ENCODE results near the gene CREB5. TPM values are rescaled to one million over a fixed set of nuclear protein-coding genes. Genes with fewer than 3 reads are reported as not detected.
A peak's percentile ranks its signal among the peaks of the same experiment; 100 is the strongest.

CREB5 gene
- total RNA-seq, 5 donors from 2014 or later (not counting 1 experiment from before 2014, with no cell fraction given) = 0.03 to 0.58 (median 0.23) TPM

- Histone ChIP-seq H3K27me3 (replicated peaks in 1 of 2; ENCODE audit: control insufficient read depth in 2 of 2, extremely low read depth in 1 of 2, insufficient read depth in 2 of 2, low read length in 1 of 2) (peaks cover 0 to 3% of the 10 kb centered on the region in 2 experiments), H3K9me3 (no peaks in the 10 kb centered on the region), H3K4me1 (ENCODE audit: control insufficient read depth in 1 of 2, extremely low read depth in 1 of 2, insufficient read depth in 2 of 2, low read length in 2 of 2) (no peaks in the 10 kb centered on the region), H3K4me3 (ENCODE audit: control insufficient read depth in 1 of 2, extremely low read depth in 1 of 2, low read length in 1 of 2) (no peak overlapping the region), H3K27ac (ENCODE audit: low read length) (no peak overlapping the region), H3K36me3 (ENCODE audit: control insufficient read depth in 2 of 2, extremely low read depth in 1 of 2, insufficient read depth in 1 of 2, low read length in 1 of 2) (no peaks in the 10 kb centered on the region)
- 85% methylated on average over 2 of the region's 6 CpGs for WGBS (ENCODE audit: insufficient coverage)
- Mint-ChIP-seq H3K9me3 (peaks cover 0 to 3% (median 0%) of the 10 kb centered on the region in 3 donors), H3K36me3 (no peaks in the 10 kb centered on the region), H3K4me3 (no peak overlapping the region), H3K27me3 (peaks cover 9 to 13% of the 10 kb centered on the region in 2 donors), H3K27ac (peak overlapping the region in 1 of 2 donors; percentile 17), H3K4me1 (no peaks in the 10 kb centered on the region)
- ChIA-PET CTCF (no interaction called here), POLR2A (no interaction called here)
- ATAC-seq (replicated peaks in 1 of 4) = peak in 3 of 4 experiments; percentile 35 to 56 (median 53)
- no peak for DNase-seq
These were observed 169.0 kb downstream of the CREB5 start for GRCh38 chr7:28581351-28581750.

DNA sequence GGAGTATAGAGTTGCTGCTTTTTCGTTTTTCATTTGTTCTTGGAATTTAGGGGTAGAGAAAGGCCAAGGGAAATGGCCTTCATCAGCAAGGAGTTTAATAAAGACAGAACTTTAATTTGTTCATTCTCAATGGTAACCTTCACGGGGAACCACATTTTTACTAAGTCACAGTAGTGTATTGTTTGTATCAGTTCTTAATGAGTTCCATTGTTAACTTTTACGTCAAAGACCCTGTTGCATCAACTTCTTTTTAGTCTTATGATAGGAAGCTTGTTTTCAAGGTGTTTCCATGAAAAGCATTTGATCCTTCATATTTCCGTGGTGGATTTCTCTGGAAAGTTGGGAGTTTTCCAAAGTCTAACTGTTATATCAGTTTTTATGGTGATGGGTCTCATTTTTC lies 169.9 kb downstream of the CREB5 start:
- no peak for DNase-seq
- ATAC-seq (replicated peaks in 1 of 4) = no peak
- H3K27ac ChIP-seq (ENCODE audit: low read length) = no peak overlapping the region
- H3K36me3 ChIP-seq (ENCODE audit: control insufficient read depth in 2 of 2, extremely low read depth in 1 of 2, insufficient read depth in 1 of 2, low read length in 1 of 2) = no peaks in the 10 kb centered on the region
- no peaks in the 10 kb centered on the region for H3K4me1 Mint-ChIP-seq
- ChIA-PET POLR2A (no interaction called here), CTCF (no interaction called here)
- no peaks in the 10 kb centered on the region for H3K36me3 Mint-ChIP-seq
- peaks cover 0 to 3% (median 0%) of the 10 kb centered on the region in 3 donors for H3K9me3 Mint-ChIP-seq
- H3K27ac Mint-ChIP-seq = no peak overlapping the region
- H3K27me3 Mint-ChIP-seq = peaks cover 9 to 13% of the 10 kb centered on the region in 2 donors
- WGBS (ENCODE audit: insufficient coverage) = 100% methylated on average over 2 of the region's 4 CpGs
- no peaks in the 10 kb centered on the region for H3K9me3 ChIP-seq
- peaks cover 0 to 3% of the 10 kb centered on the region in 2 experiments for H3K27me3 ChIP-seq (replicated peaks in 1 of 2; ENCODE audit: control insufficient read depth in 2 of 2, extremely low read depth in 1 of 2, insufficient read depth in 2 of 2, low read length in 1 of 2)
- H3K4me3 Mint-ChIP-seq = no peak overlapping the region
- no peak overlapping the region for H3K4me3 ChIP-seq (ENCODE audit: control insufficient read depth in 1 of 2, extremely low read depth in 1 of 2, low read length in 1 of 2)
- H3K4me1 ChIP-seq (ENCODE audit: control insufficient read depth in 1 of 2, extremely low read depth in 1 of 2, insufficient read depth in 2 of 2, low read length in 2 of 2) = no peaks in the 10 kb centered on the region

GRCh38 chr7:28584235-28584634 lies 171.9 kb downstream of the CREB5 start:
- CTCF ChIA-PET = no interaction called here
- no peak overlapping the region for H3K27ac Mint-ChIP-seq
- Histone ChIP-seq H3K4me1 (ENCODE audit: control insufficient read depth in 1 of 2, extremely low read depth in 1 of 2, insufficient read depth in 2 of 2, low read length in 2 of 2) (no peaks in the 10 kb centered on the region), H3K9me3 (no peaks in the 10 kb centered on the region), H3K27ac (ENCODE audit: low read length) (no peak overlapping the region), H3K27me3 (replicated peaks in 1 of 2; ENCODE audit: control insufficient read depth in 2 of 2, extremely low read depth in 1 of 2, insufficient read depth in 2 of 2, low read length in 1 of 2) (peaks cover 0 to 3% of the 10 kb centered on the region in 2 experiments), H3K36me3 (ENCODE audit: control insufficient read depth in 2 of 2, extremely low read depth in 1 of 2, insufficient read depth in 1 of 2, low read length in 1 of 2) (no peaks in the 10 kb centered on the region), H3K4me3 (ENCODE audit: control insufficient read depth in 1 of 2, extremely low read depth in 1 of 2, low read length in 1 of 2) (no peak overlapping the region)
- no peaks in the 10 kb centered on the region for H3K36me3 Mint-ChIP-seq
- peaks cover 9 to 13% of the 10 kb centered on the region in 2 donors for H3K27me3 Mint-ChIP-seq
- no peaks in the 10 kb centered on the region for H3K4me1 Mint-ChIP-seq
- no peak overlapping the region for H3K4me3 Mint-ChIP-seq
- POLR2A ChIA-PET = no interaction called here
- 78% methylated on average over 4 of the region's 4 CpGs for WGBS (ENCODE audit: insufficient coverage)
- DNase-seq (no peak), ATAC-seq (replicated peaks in 1 of 4) (no peak)
- H3K9me3 Mint-ChIP-seq = peaks cover 0 to 3% (median 0%) of the 10 kb centered on the region in 3 donors

DNA sequence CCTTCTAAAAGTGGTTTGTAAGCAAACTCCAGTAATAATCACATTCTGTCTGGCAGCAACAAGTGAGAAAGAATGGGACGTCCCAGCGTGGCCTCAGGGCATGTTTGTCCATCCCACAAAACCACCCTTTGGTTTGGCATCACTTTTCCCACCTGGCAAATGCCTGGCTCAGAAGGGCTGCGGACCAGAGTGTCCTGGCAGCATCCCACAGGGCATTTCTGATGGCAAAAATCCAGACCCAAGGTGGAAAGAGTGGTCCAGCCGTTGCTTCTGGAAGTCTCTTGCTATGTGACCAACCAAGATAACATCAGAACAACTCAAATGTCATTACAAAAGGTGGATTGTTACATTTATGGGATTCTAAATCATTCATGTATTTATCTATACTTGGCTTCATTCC lies 174.4 kb downstream of the CREB5 start:
- no peak for ATAC-seq (replicated peaks in 1 of 4)
- WGBS (ENCODE audit: insufficient coverage) = 85% methylated on average over 3 of the region's 4 CpGs
- H3K27ac Mint-ChIP-seq = no peak overlapping the region

GRCh38 chr7:28587211-28587610 lies 174.9 kb downstream of the CREB5 start:
- CTCF ChIA-PET = no interaction called here
- 88% methylated on average over 1 of the region's 3 CpGs for WGBS (ENCODE audit: insufficient coverage)
- POLR2A ChIA-PET = no interaction called here
- Mint-ChIP-seq H3K36me3 (no peaks in the 10 kb centered on the region), H3K4me1 (peaks cover 1 to 12% (median 7%) of the 10 kb centered on the region in 3 donors), H3K27me3 (peaks cover 9 to 14% of the 10 kb centered on the region in 2 donors), H3K27ac (no peak overlapping the region), H3K4me3 (no peak overlapping the region), H3K9me3 (peaks cover 0 to 3% (median 0%) of the 10 kb centered on the region in 3 donors)
- no peak for ATAC-seq (replicated peaks in 1 of 4)
- H3K9me3 ChIP-seq = no peaks in the 10 kb centered on the region
- H3K4me3 ChIP-seq (ENCODE audit: control insufficient read depth in 1 of 2, extremely low read depth in 1 of 2, low read length in 1 of 2) = no peak overlapping the region
- H3K36me3 ChIP-seq (ENCODE audit: control insufficient read depth in 2 of 2, extremely low read depth in 1 of 2, insufficient read depth in 1 of 2, low read length in 1 of 2) = no peaks in the 10 kb centered on the region
- DNase-seq = no peak
- no peaks in the 10 kb centered on the region for H3K4me1 ChIP-seq (ENCODE audit: control insufficient read depth in 1 of 2, extremely low read depth in 1 of 2, insufficient read depth in 2 of 2, low read length in 2 of 2)
- H3K27me3 ChIP-seq (replicated peaks in 1 of 2; ENCODE audit: control insufficient read depth in 2 of 2, extremely low read depth in 1 of 2, insufficient read depth in 2 of 2, low read length in 1 of 2) = peaks cover 0 to 3% of the 10 kb centered on the region in 2 experiments
- no peak overlapping the region for H3K27ac ChIP-seq (ENCODE audit: low read length)

More for the DNA sequence above, 174.4 kb downstream of the CREB5 start:
- H3K9me3 Mint-ChIP-seq = peaks cover 0 to 3% (median 0%) of the 10 kb centered on the region in 3 donors
- Histone ChIP-seq H3K27me3 (replicated peaks in 1 of 2; ENCODE audit: control insufficient read depth in 2 of 2, extremely low read depth in 1 of 2, insufficient read depth in 2 of 2, low read length in 1 of 2) (peaks cover 0 to 3% of the 10 kb centered on the region in 2 experiments), H3K4me3 (ENCODE audit: control insufficient read depth in 1 of 2, extremely low read depth in 1 of 2, low read length in 1 of 2) (no peak overlapping the region), H3K36me3 (ENCODE audit: control insufficient read depth in 2 of 2, extremely low read depth in 1 of 2, insufficient read depth in 1 of 2, low read length in 1 of 2) (no peaks in the 10 kb centered on the region), H3K4me1 (ENCODE audit: control insufficient read depth in 1 of 2, extremely low read depth in 1 of 2, insufficient read depth in 2 of 2, low read length in 2 of 2) (no peaks in the 10 kb centered on the region), H3K27ac (ENCODE audit: low read length) (no peak overlapping the region), H3K9me3 (no peaks in the 10 kb centered on the region)
- ChIA-PET POLR2A (no interaction called here), CTCF (no interaction called here)
- peaks cover 9 to 13% of the 10 kb centered on the region in 2 donors for H3K27me3 Mint-ChIP-seq
- H3K36me3 Mint-ChIP-seq = no peaks in the 10 kb centered on the region
- H3K4me1 Mint-ChIP-seq = peaks cover 1 to 9% (median 7%) of the 10 kb centered on the region in 3 donors
- no peak for DNase-seq
- no peak overlapping the region for H3K4me3 Mint-ChIP-seq

DNA sequence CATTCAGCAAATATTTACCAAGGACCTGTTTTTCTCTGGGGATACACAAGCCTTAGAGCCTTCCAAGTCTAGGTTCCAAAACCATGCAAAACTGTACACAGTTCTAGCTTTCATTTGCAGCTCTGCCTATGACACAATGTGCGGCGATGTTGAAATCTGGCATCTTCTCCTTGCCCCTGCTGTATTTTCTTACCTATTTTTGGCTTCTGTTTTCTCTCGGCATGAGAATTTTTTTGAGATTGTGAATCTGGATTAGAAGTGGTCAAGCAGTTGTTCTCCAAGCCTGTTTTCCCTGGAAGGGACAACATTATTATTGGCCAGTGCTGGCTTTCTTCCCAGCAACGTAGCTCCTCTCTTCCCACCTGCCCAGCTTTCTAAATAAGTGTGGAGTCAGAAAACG lies 176.3 kb downstream of the CREB5 start:
- H3K4me1 ChIP-seq (ENCODE audit: control insufficient read depth in 1 of 2, extremely low read depth in 1 of 2, insufficient read depth in 2 of 2, low read length in 2 of 2) = no peaks in the 10 kb centered on the region
- ATAC-seq (replicated peaks in 1 of 4) (no peak), DNase-seq (no peak)
- no peaks in the 10 kb centered on the region for H3K36me3 ChIP-seq (ENCODE audit: control insufficient read depth in 2 of 2, extremely low read depth in 1 of 2, insufficient read depth in 1 of 2, low read length in 1 of 2)
- no peaks in the 10 kb centered on the region for H3K9me3 ChIP-seq
- Mint-ChIP-seq H3K4me3 (no peak overlapping the region), H3K36me3 (no peaks in the 10 kb centered on the region), H3K27me3 (peaks cover 6 to 7% of the 10 kb centered on the region in 2 donors), H3K27ac (no peak overlapping the region), H3K4me1 (peaks cover 1 to 15% (median 7%) of the 10 kb centered on the region in 3 donors), H3K9me3 (peaks cover 0 to 3% (median 0%) of the 10 kb centered on the region in 3 donors)
- WGBS (ENCODE audit: insufficient coverage) = no CpG with 5 or more reads among the region's 5 CpGs
- H3K27me3 ChIP-seq (replicated peaks in 1 of 2; ENCODE audit: control insufficient read depth in 2 of 2, extremely low read depth in 1 of 2, insufficient read depth in 2 of 2, low read length in 1 of 2) = peaks cover 0 to 3% of the 10 kb centered on the region in 2 experiments
- CTCF ChIA-PET = no interaction called here
- no peak overlapping the region for H3K27ac ChIP-seq (ENCODE audit: low read length)
- POLR2A ChIA-PET = no interaction called here
- H3K4me3 ChIP-seq (ENCODE audit: control insufficient read depth in 1 of 2, extremely low read depth in 1 of 2, low read length in 1 of 2) = no peak overlapping the region

Measured in T-cell (primary cell).